Fibroblast of lung (primary cell): ENCODE results near the gene CCDC8.

Source experiments
- EZH2 ChIP-seq: IDR thresholded peaks from 2 replicates; pipeline ENCODE4 v1.5.1; 2012; ENCODE audit warnings: low read length, control low read depth, mild to moderate bottlenecking; ENCODE audit errors: missing control alignments
- TF ChIP-seq, protein P1 (sequence below), 2 donors: IDR thresholded peaks in 1 of 2; conservative IDR thresholded peaks in 1 of 2; 1 replicate in 1 of 2; 2 replicates in 1 of 2; pipeline ENCODE4 v1.5.1; 2011 to 2012; ENCODE audit warnings: low read length in 2 of 2, control low read depth in 1 of 2, inconsistent platforms in 1 of 2, low read depth in 1 of 2, mild to moderate bottlenecking in 1 of 2

DNA sequence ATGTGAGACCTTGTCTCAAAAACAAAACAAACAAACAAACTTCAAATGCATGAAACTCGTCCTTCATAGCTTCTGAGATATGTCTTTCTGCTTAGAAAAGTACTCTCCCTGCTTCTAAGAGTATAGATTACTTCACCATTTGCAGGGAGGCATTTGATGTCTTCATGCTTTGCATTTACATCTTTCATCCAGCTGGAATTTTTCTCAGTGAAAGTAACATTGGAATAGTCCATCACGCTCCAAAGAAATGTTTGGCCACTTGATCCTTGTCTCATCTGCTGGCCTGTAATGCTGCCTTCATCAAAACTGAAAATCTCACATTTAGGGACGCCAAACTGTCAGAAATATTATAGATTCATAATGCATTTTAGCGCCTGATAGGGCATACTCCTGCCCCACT lies 38.8 kb upstream of the CCDC8 start:
- TF ChIP-seq EZH2 = no peak
- TF ChIP-seq, protein P1, sequence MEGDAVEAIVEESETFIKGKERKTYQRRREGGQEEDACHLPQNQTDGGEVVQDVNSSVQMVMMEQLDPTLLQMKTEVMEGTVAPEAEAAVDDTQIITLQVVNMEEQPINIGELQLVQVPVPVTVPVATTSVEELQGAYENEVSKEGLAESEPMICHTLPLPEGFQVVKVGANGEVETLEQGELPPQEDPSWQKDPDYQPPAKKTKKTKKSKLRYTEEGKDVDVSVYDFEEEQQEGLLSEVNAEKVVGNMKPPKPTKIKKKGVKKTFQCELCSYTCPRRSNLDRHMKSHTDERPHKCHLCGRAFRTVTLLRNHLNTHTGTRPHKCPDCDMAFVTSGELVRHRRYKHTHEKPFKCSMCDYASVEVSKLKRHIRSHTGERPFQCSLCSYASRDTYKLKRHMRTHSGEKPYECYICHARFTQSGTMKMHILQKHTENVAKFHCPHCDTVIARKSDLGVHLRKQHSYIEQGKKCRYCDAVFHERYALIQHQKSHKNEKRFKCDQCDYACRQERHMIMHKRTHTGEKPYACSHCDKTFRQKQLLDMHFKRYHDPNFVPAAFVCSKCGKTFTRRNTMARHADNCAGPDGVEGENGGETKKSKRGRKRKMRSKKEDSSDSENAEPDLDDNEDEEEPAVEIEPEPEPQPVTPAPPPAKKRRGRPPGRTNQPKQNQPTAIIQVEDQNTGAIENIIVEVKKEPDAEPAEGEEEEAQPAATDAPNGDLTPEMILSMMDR (conservative IDR thresholded peaks at IDR 0.05 in 1 of 2, IDR thresholded peaks at IDR 0.05 in 1 of 2; ENCODE audit: low read depth in 1 of 2, low read length in 2 of 2) = no peak
